Neural progenitor cell (in vitro differentiated cells): ENCODE measurements around the gene BCL10. TPM values are rescaled to one million over a fixed set of nuclear protein-coding genes. Genes with fewer than 3 reads are reported as not detected.

Source experiments
- DNase-seq: peaks from one replicate; pipeline ENCODE4 v3.0.0-alpha.2; 2016; ENCODE audit warnings: low spot score
- H2AFZ ChIP-seq: fragments of 200-600 bp; sonication (generic); replicated peaks from 2 replicates; pipeline ENCODE4 v1.6.1; 2016; ENCODE audit warnings: antibody characterized with exemption
- H3F3A ChIP-seq: fragments of 200-600 bp; sonication (generic); 2 replicates; pipeline ENCODE4 v1.6.1; 2016; ENCODE audit warnings: antibody characterized with exemption, low read depth
- H3K27ac ChIP-seq: fragments of 200-600 bp; sonication (generic); 2 replicates; pipeline ENCODE4 v1.5.1; 2016; ENCODE audit warnings: mild to moderate bottlenecking
- H3K27me3 ChIP-seq: fragments of 200-600 bp; sonication (generic); 2 replicates; pipeline ENCODE4 v1.6.1; 2016; ENCODE audit warnings: mild to moderate bottlenecking, moderate library complexity
- H3K36me3 ChIP-seq: fragments of 200-600 bp; sonication (generic); 2 replicates; pipeline ENCODE4 v1.5.1; 2016
- H3K4me1 ChIP-seq: fragments of 200-600 bp; sonication (generic); 2 replicates; pipeline ENCODE4 v1.6.1; 2016; ENCODE audit warnings: mixed run types
- H3K4me2 ChIP-seq: fragments of 200-600 bp; sonication (generic); 2 replicates; pipeline ENCODE4 v1.6.1; 2016
- H3K4me3 ChIP-seq: fragments of 200-600 bp; sonication (generic); 2 replicates; pipeline ENCODE4 v1.5.1; 2016
- H3K79me2 ChIP-seq: fragments of 200-600 bp; sonication (generic); 2 replicates; pipeline ENCODE4 v1.6.1; 2016; ENCODE audit warnings: low read depth
- H3K9ac ChIP-seq: fragments of 200-600 bp; sonication (generic); 2 replicates; pipeline ENCODE4 v1.6.1; 2016
- H3K9me3 ChIP-seq: fragments of 200-600 bp; sonication (generic); 2 replicates; pipeline ENCODE4 v1.5.1; 2016; ENCODE audit warnings: low read depth
- H4K20me1 ChIP-seq: fragments of 200-600 bp; sonication (generic); 2 replicates; pipeline ENCODE4 v1.6.1; 2016; ENCODE audit warnings: low read depth
- H3K27ac Mint-ChIP-seq: 3 replicates; pipeline ENCODE4 v1.8.0; 2021; ENCODE audit warnings: mixed read lengths
- H3K27me3 Mint-ChIP-seq: 2 replicates; pipeline ENCODE4 v1.8.0; 2022; ENCODE audit warnings: low read depth, mild to moderate bottlenecking, inconsistent platforms, moderate library complexity, mixed read lengths; ENCODE audit not compliant: insufficient read depth
- H3K36me3 Mint-ChIP-seq: 3 replicates; pipeline ENCODE4 v1.8.0; 2021; ENCODE audit warnings: mixed read lengths
- H3K4me1 Mint-ChIP-seq: 3 replicates; pipeline ENCODE4 v1.8.0; 2021; ENCODE audit warnings: mixed read lengths
- H3K4me3 Mint-ChIP-seq: 3 replicates; pipeline ENCODE4 v1.8.0; 2021; ENCODE audit warnings: mild to moderate bottlenecking, moderate library complexity, mixed read lengths
- H3K9me3 Mint-ChIP-seq: 3 replicates; pipeline ENCODE4 v1.8.0; 2020; ENCODE audit warnings: mixed read lengths
- EZH2 ChIP-seq: fragments of 200-600 bp; sonication (generic); IDR thresholded peaks from 2 replicates; pipeline ENCODE4 v1.6.1; 2017; ENCODE audit warnings: antibody characterized with exemption, mild to moderate bottlenecking, moderate library complexity
- EZH2phosphoT487 ChIP-seq: fragments of 200-600 bp; sonication (generic); IDR thresholded peaks from 2 replicates; pipeline ENCODE4 v1.6.1; 2017; ENCODE audit warnings: antibody characterized with exemption
- total RNA-seq: library from RNA; depleted of rRNA; stranded (reverse); fragments of >200 nt; gene quantifications from 2 replicates; pipeline ENCODE4 v1.2.3, GENCODE V29; 2015; ENCODE audit warnings: low replicate concordance
- TF ChIP-seq, protein P1 (sequence below): fragments of 200-600 bp; sonication (generic); IDR thresholded peaks from 2 replicates; pipeline ENCODE4 v1.5.1; 2017; ENCODE audit warnings: antibody characterized with exemption, mild to moderate bottlenecking

BCL10 gene
- total RNA-seq, 1 donor from 2014 or later: 28.2 TPM

GRCh38 chr1:85240174-85240601, 36.2 kb downstream of the BCL10 start:
- no peaks in the 10 kb centered on the region for H3K79me2 ChIP-seq
- TF ChIP-seq, protein P1, sequence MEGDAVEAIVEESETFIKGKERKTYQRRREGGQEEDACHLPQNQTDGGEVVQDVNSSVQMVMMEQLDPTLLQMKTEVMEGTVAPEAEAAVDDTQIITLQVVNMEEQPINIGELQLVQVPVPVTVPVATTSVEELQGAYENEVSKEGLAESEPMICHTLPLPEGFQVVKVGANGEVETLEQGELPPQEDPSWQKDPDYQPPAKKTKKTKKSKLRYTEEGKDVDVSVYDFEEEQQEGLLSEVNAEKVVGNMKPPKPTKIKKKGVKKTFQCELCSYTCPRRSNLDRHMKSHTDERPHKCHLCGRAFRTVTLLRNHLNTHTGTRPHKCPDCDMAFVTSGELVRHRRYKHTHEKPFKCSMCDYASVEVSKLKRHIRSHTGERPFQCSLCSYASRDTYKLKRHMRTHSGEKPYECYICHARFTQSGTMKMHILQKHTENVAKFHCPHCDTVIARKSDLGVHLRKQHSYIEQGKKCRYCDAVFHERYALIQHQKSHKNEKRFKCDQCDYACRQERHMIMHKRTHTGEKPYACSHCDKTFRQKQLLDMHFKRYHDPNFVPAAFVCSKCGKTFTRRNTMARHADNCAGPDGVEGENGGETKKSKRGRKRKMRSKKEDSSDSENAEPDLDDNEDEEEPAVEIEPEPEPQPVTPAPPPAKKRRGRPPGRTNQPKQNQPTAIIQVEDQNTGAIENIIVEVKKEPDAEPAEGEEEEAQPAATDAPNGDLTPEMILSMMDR: peak; percentile 18
- no peak for TF ChIP-seq EZH2phosphoT487
- no peaks in the 10 kb centered on the region for H4K20me1 ChIP-seq
- peaks cover 35% of the 10 kb centered on the region for H3F3A ChIP-seq
- Mint-ChIP-seq H3K27me3 (no peaks in the 10 kb centered on the region), H3K4me3 (no peak overlapping the region), H3K4me1 (peaks cover 7% of the 10 kb centered on the region), H3K9me3 (no peaks in the 10 kb centered on the region), H3K36me3 (no peaks in the 10 kb centered on the region), H3K27ac (no peak overlapping the region)
- H3K9me3 ChIP-seq: no peaks in the 10 kb centered on the region
- H2AFZ ChIP-seq: peak overlapping the region; percentile 79
- peaks cover 36% of the 10 kb centered on the region for H3K4me1 ChIP-seq
- H3K9ac ChIP-seq: no peak overlapping the region
- no peaks in the 10 kb centered on the region for H3K27me3 ChIP-seq
- H3K36me3 ChIP-seq: no peaks in the 10 kb centered on the region
- peak overlapping the region; percentile 9 for H3K4me2 ChIP-seq
- peak; percentile 41 for DNase-seq
- H3K4me3 ChIP-seq: no peak overlapping the region
- H3K27ac ChIP-seq: peak overlapping the region; percentile 50

DNA sequence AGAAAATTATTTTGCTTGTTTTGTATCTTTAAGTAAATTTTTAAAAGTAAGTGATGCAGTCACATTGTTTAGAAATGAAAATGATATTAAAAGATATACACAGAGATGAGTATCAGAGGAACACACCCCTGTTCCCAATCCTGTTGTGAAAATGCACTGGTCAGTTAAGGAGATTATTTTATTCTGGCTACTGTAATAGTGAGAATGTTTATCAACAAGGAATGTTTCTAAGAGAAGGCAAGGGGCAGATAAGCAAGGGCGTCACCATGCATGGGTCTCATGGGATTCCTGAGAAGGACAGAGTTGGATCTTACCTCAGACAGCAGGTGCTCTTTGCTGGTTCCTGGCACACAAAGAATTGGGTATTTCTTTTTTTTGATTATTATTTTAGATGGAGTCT, 38.8 kb downstream of the BCL10 start:
- TF ChIP-seq EZH2phosphoT487: no peak
- TF ChIP-seq, protein P1: no peak
- TF ChIP-seq EZH2: no peak
- DNase-seq: no peak
- H3K27ac Mint-ChIP-seq: no peak overlapping the region
- no peak overlapping the region for H3K4me3 Mint-ChIP-seq
- H3K4me1 Mint-ChIP-seq: peaks cover 3% of the 10 kb centered on the region
- Histone ChIP-seq H3K9me3 (no peaks in the 10 kb centered on the region), H3K4me2 (no peak overlapping the region), H4K20me1 (no peaks in the 10 kb centered on the region), H2AFZ (no peak overlapping the region), H3K9ac (no peak overlapping the region), H3K27ac (no peak overlapping the region), H3K27me3 (no peaks in the 10 kb centered on the region), H3K4me3 (no peak overlapping the region), H3K36me3 (no peaks in the 10 kb centered on the region), H3K4me1 (peaks cover 14% of the 10 kb centered on the region), H3K79me2 (no peaks in the 10 kb centered on the region), H3F3A (peaks cover 16% of the 10 kb centered on the region)
- H3K9me3 Mint-ChIP-seq: no peaks in the 10 kb centered on the region
- H3K27me3 Mint-ChIP-seq: no peaks in the 10 kb centered on the region
- no peaks in the 10 kb centered on the region for H3K36me3 Mint-ChIP-seq

DNA sequence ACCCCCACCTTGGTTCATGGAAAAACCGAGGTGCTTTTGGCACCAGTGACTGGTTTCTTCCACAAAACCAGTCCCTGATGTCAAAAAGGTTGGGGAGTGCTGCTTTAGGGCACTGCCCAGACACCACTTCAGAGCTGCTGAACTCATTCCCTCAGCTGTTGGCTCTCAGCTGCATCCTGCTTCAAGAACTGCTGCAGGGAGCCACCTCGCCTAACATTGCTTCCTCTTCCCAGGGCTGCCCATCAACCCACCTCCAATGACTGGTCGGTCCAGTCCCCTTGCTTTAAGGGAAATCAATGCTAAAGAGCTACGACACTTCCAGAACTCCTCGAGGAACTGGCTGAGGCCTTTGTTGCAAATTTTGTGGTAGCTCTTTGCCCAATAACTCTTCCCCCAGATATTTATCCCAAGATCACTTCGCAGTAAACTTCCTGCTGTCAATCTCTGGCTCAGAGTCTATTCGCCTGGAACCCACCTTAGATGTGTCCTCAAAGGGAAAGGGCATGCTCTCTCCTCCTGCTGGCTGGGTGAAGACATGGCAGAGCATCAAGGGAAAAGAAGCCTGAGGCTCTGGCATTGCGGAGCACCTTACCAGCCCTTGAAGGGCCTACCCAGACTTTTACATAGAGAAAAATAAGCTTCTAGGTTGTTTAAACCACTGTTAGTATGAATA, 46.0 kb downstream of the BCL10 start:
- TF ChIP-seq, protein P1: peak; percentile 38
- no peak for TF ChIP-seq EZH2phosphoT487
- no peak for TF ChIP-seq EZH2

More for the DNA sequence above, 46.0 kb downstream of the BCL10 start:
- Histone ChIP-seq H3K9me3 (no peaks in the 10 kb centered on the region), H3F3A (no peaks in the 10 kb centered on the region), H4K20me1 (no peaks in the 10 kb centered on the region), H3K27me3 (no peaks in the 10 kb centered on the region), H3K27ac (no peak overlapping the region), H3K4me3 (no peak overlapping the region), H3K79me2 (no peaks in the 10 kb centered on the region), H2AFZ (no peak overlapping the region), H3K4me2 (no peak overlapping the region), H3K9ac (no peak overlapping the region), H3K36me3 (no peaks in the 10 kb centered on the region), H3K4me1 (peaks cover 9% of the 10 kb centered on the region)
- no peak overlapping the region for H3K4me3 Mint-ChIP-seq
- DNase-seq: peak; percentile 6
- no peaks in the 10 kb centered on the region for H3K9me3 Mint-ChIP-seq
- H3K27me3 Mint-ChIP-seq: no peaks in the 10 kb centered on the region
- no peak overlapping the region for H3K27ac Mint-ChIP-seq
- no peaks in the 10 kb centered on the region for H3K36me3 Mint-ChIP-seq
- H3K4me1 Mint-ChIP-seq: peaks cover 9% of the 10 kb centered on the region
